Body of pancreas (tissue), 4 donors: ENCODE measurements around the gene EXD3.

ENCODE experiments used
- CTCF ChIP-seq, 7 experiments: fragments of 450-650 bp in 4 of 7; fragments of 200-600 bp in 3 of 7; sonication (generic) in 3 of 7; IDR thresholded peaks; one replicate each; pipeline ENCODE4 v1.5.1; 2016 to 2019; ENCODE audit warnings: antibody characterized with exemption in 7 of 7
- POLR2A ChIP-seq, 3 donors: fragments of 450-650 bp; IDR thresholded peaks; one replicate each; pipeline ENCODE4 v1.6.1; 2016; ENCODE audit warnings: antibody characterized with exemption in 3 of 3, mild to moderate bottlenecking in 2 of 3

GRCh38 chr9:137427454-137428310 lies 4.7 kb upstream of the EXD3 start:
- TF ChIP-seq CTCF (IDR thresholded peaks at IDR 0.05) (no peak), POLR2A (IDR thresholded peaks at IDR 0.05) (no peak)
